Liver (tissue), 9 donors: ENCODE measurements around the gene STXBP6. TPM values are rescaled to one million over a fixed set of nuclear protein-coding genes. Genes with fewer than 3 reads are reported as not detected.

Experiments
- DNase-seq: peaks from one replicate; pipeline ENCODE4 v3.0.0-alpha.2; 2017; ENCODE audit warnings: low spot score
- H3K27ac ChIP-seq, 2 donors: one replicate each; pipeline ENCODE4 v1.7.0; 2013; ENCODE audit warnings: inconsistent platforms in 2 of 2, low read length in 2 of 2, control low read depth in 1 of 2, low read depth in 1 of 2, mild to moderate bottlenecking in 1 of 2
- H3K27me3 ChIP-seq, 4 donors: one replicate each; pipeline versions ENCODE4 v1.6.1 to v1.7.0; 2013; ENCODE audit warnings: low read length in 3 of 4, inconsistent platforms in 1 of 4, mild to moderate bottlenecking in 1 of 4, moderate library complexity in 1 of 4; ENCODE audit not compliant: control insufficient read depth in 4 of 4, insufficient read depth in 4 of 4
- H3K36me3 ChIP-seq, 4 donors: one replicate each; pipeline versions ENCODE4 v1.6.1 to v1.7.0; 2013; ENCODE audit warnings: low read length in 3 of 4, mild to moderate bottlenecking in 3 of 4, low read depth in 1 of 4, moderate library complexity in 1 of 4; ENCODE audit not compliant: control insufficient read depth in 4 of 4, insufficient read depth in 3 of 4
- H3K4me1 ChIP-seq, 4 donors: one replicate each; pipeline versions ENCODE4 v1.6.1 to v1.7.0; 2013; ENCODE audit warnings: low read length in 3 of 4, mild to moderate bottlenecking in 3 of 4, moderate library complexity in 1 of 4; ENCODE audit not compliant: control insufficient read depth in 4 of 4, insufficient read depth in 4 of 4
- H3K4me3 ChIP-seq, 3 donors: one replicate each; pipeline versions ENCODE4 v1.6.1 to v1.7.0; 2013; ENCODE audit warnings: low read length in 3 of 3, control low read depth in 1 of 3, low read depth in 1 of 3, mild to moderate bottlenecking in 1 of 3
- H3K9ac ChIP-seq, 2 donors: one replicate each; pipeline ENCODE4 v1.7.0; 2013; ENCODE audit warnings: low read length in 2 of 2, mild to moderate bottlenecking in 2 of 2, moderate library complexity in 2 of 2, control low read depth in 1 of 2, low read depth in 1 of 2
- H3K9me3 ChIP-seq, 4 donors: one replicate each; pipeline versions ENCODE4 v1.6.1 to v1.7.0; 2013; ENCODE audit warnings: low read length in 3 of 4; ENCODE audit not compliant: control insufficient read depth in 4 of 4
- EGR1 ChIP-seq, 2 donors: IDR thresholded peaks; 2 replicates each; pipeline ENCODE4 v1.6.1; 2016 to 2018; ENCODE audit warnings: antibody characterized with exemption in 2 of 2, low read depth in 2 of 2
- FOXA1 ChIP-seq: IDR thresholded peaks from 2 replicates; pipeline ENCODE4 v1.6.1; 2016; ENCODE audit warnings: antibody characterized with exemption
- FOXA2 ChIP-seq: IDR thresholded peaks from 2 replicates; pipeline ENCODE4 v1.6.1; 2016; ENCODE audit warnings: antibody characterized with exemption
- GABPA ChIP-seq, 2 donors: IDR thresholded peaks in 1 of 2; conservative IDR thresholded peaks in 1 of 2; 2 replicates each; pipeline ENCODE4 v1.6.1; 2016; ENCODE audit warnings: antibody characterized with exemption in 2 of 2, mild to moderate bottlenecking in 1 of 2, moderate library complexity in 1 of 2
- HNF4A ChIP-seq, 2 donors: conservative IDR thresholded peaks; 2 replicates each; pipeline ENCODE4 v1.6.1; 2016; ENCODE audit warnings: antibody characterized with exemption in 2 of 2, mild to moderate bottlenecking in 2 of 2
- NR2F2 ChIP-seq: IDR thresholded peaks from 2 replicates; pipeline ENCODE4 v1.6.1; 2016; ENCODE audit warnings: antibody characterized with exemption
- RAD21 ChIP-seq, 2 donors: IDR thresholded peaks; 2 replicates each; pipeline ENCODE4 v1.6.1; 2016; ENCODE audit warnings: antibody characterized with exemption in 2 of 2, mild to moderate bottlenecking in 2 of 2
- REST ChIP-seq: IDR thresholded peaks from 2 replicates; pipeline ENCODE4 v1.6.1; 2016; ENCODE audit warnings: antibody characterized with exemption, mild to moderate bottlenecking
- RXRA ChIP-seq, 2 donors: IDR thresholded peaks; 2 replicates each; pipeline ENCODE4 v1.6.1; 2017 to 2018; ENCODE audit warnings: antibody characterized with exemption in 2 of 2, mild to moderate bottlenecking in 1 of 2
- SP1 ChIP-seq: IDR thresholded peaks from 2 replicates; pipeline ENCODE4 v1.6.1; 2018; ENCODE audit warnings: antibody characterized with exemption, mild to moderate bottlenecking
- TAF1 ChIP-seq: conservative IDR thresholded peaks from 2 replicates; pipeline ENCODE4 v1.6.1; 2016; ENCODE audit warnings: antibody characterized with exemption, mild to moderate bottlenecking
- YY1 ChIP-seq: IDR thresholded peaks from 2 replicates; pipeline ENCODE4 v1.6.1; 2016; ENCODE audit warnings: antibody characterized with exemption, mild to moderate bottlenecking
- WGBS: extraction: QIAGEN DNeasy Blood & Tissue Kit; methylation state at CpG from one replicate; pipeline ENCODE4 v1.1.7; 2013; 5-methylcytosine and 5-hydroxymethylcytosine counted together
- polyA plus RNA-seq, 2 donors: library from polyadenylated mRNA; stranded (reverse) in 1 of 2; unstranded in 1 of 2; fragments of 200-250 nt in 1 of 2; fragments of >200 nt in 1 of 2; fragmentation: Nextera tagmentation in 1 of 2; extraction: Ambion mirVana in 1 of 2; gene quantifications; one replicate each; pipeline versions ENCODE4 v1.2.1 to v1.2.3, GENCODE V29; 2013 to 2015
- total RNA-seq, 2 donors: library from RNA; depleted of rRNA; stranded (reverse); fragments of >200 nt; gene quantifications; one replicate each; pipeline ENCODE4 v1.2.3, GENCODE V29; 2014
- TF ChIP-seq, protein P1 (sequence below): IDR thresholded peaks from 2 replicates; pipeline ENCODE4 v1.6.1; 2016; ENCODE audit warnings: antibody characterized with exemption
- TF ChIP-seq, protein P2 (sequence below): IDR thresholded peaks from 2 replicates; pipeline ENCODE4 v1.6.1; 2016; ENCODE audit warnings: antibody characterized with exemption
- TF ChIP-seq, protein P3 (sequence below): fragments of 150-350 bp; IDR thresholded peaks from 2 replicates; pipeline ENCODE4 v1.5.1; 2017; ENCODE audit warnings: improper control_type of control experiment, low read depth, low read length; ENCODE audit not compliant: missing input control
- donor health status: healthy.
- donor health status: healthy.
- donor health status: healthy.
- donor health status: healthy.
- donor health status: healthy.

STXBP6 gene
- total and polyA plus RNA-seq, 4 donors, result 1.4 to 3.8 (median 1.8) TPM

DNA sequence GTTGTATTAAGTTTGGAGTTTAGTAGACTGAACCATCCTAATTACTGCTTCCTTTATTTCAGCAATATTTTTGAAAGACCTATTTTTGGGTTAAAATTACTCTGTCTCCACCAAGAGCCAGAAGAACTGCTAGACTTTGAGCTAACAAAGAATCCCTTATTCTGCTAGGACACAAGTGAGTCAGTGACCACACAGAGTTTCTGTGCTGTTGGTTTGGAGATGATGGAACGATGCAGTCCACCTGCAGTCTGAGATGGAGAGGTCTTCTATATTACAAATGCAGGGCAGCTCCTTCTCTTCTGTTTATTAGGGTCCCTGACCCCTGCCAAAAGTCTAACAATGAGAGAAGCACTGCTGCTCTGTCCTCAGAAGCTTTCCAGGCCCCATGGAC is 6.7 kb upstream of the STXBP6 start:
- TF ChIP-seq GABPA (IDR thresholded peaks at IDR 0.05 in 1 of 2, conservative IDR thresholded peaks at IDR 0.05 in 1 of 2) (no peak), SP1 (no peak), FOXA2 (no peak), YY1 (no peak), REST (no peak), RXRA (IDR thresholded peaks at IDR 0.05) (no peak), HNF4A (conservative IDR thresholded peaks at IDR 0.05) (no peak), NR2F2 (no peak), EGR1 (IDR thresholded peaks at IDR 0.05; ENCODE audit: low read depth in 2 of 2) (no peak), FOXA1 (no peak)
- TF ChIP-seq, protein P1, sequence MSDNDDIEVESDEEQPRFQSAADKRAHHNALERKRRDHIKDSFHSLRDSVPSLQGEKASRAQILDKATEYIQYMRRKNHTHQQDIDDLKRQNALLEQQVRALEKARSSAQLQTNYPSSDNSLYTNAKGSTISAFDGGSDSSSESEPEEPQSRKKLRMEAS, result no peak
- TF ChIP-seq, protein P2, sequence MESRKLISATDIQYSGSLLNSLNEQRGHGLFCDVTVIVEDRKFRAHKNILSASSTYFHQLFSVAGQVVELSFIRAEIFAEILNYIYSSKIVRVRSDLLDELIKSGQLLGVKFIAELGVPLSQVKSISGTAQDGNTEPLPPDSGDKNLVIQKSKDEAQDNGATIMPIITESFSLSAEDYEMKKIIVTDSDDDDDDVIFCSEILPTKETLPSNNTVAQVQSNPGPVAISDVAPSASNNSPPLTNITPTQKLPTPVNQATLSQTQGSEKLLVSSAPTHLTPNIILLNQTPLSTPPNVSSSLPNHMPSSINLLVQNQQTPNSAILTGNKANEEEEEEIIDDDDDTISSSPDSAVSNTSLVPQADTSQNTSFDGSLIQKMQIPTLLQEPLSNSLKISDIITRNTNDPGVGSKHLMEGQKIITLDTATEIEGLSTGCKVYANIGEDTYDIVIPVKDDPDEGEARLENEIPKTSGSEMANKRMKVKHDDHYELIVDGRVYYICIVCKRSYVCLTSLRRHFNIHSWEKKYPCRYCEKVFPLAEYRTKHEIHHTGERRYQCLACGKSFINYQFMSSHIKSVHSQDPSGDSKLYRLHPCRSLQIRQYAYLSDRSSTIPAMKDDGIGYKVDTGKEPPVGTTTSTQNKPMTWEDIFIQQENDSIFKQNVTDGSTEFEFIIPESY, result no peak
- TF ChIP-seq, protein P3, sequence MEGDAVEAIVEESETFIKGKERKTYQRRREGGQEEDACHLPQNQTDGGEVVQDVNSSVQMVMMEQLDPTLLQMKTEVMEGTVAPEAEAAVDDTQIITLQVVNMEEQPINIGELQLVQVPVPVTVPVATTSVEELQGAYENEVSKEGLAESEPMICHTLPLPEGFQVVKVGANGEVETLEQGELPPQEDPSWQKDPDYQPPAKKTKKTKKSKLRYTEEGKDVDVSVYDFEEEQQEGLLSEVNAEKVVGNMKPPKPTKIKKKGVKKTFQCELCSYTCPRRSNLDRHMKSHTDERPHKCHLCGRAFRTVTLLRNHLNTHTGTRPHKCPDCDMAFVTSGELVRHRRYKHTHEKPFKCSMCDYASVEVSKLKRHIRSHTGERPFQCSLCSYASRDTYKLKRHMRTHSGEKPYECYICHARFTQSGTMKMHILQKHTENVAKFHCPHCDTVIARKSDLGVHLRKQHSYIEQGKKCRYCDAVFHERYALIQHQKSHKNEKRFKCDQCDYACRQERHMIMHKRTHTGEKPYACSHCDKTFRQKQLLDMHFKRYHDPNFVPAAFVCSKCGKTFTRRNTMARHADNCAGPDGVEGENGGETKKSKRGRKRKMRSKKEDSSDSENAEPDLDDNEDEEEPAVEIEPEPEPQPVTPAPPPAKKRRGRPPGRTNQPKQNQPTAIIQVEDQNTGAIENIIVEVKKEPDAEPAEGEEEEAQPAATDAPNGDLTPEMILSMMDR, result no peak
- no peak overlapping the region for H3K9ac ChIP-seq
- H3K36me3 ChIP-seq, result no peaks in the 10 kb centered on the region
- no peak overlapping the region for H3K4me3 ChIP-seq
- no peaks in the 10 kb centered on the region for H3K9me3 ChIP-seq
- no peaks in the 10 kb centered on the region for H3K27me3 ChIP-seq
- no peaks in the 10 kb centered on the region for H3K4me1 ChIP-seq
- no peak for DNase-seq
- 97% methylated on average over 1 of the region's 1 CpG for WGBS
- H3K27ac ChIP-seq, result no peak overlapping the region

DNA sequence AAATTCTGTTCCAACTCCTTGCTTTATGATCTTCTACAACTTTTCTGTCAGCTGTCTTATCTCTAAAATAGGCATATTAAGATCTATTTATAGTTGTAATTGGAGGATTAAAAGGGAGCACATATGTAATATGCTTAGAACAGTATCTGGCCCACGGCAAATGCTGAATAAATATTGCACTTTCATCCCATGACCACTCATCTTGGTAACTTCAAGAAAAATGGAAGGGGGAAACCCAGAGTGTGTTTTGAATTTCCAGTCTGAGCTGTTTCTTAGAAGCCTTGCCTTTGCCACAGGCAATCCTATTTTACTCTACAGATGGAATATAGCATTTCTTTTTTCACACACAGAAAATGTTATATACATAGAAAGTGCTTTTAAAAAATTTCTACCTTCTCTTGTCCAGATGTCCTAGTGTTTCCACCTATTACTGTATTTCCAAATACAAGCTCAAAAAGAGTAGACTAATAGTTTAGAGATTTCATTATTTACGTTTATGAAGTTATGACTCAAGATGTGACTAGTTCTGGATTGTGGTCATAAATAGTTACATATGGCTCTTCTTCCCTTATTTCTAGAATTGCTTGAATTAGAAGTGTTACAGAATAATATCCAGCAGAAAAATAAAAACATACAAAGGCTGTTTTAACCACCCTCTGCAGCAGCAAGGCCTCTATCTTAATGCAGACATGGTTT is 6.2 kb upstream of the STXBP6 start:
- H3K36me3 ChIP-seq, result no peaks in the 10 kb centered on the region
- H3K4me1 ChIP-seq, result no peaks in the 10 kb centered on the region
- H3K9me3 ChIP-seq, result no peaks in the 10 kb centered on the region
- no peak overlapping the region for H3K27ac ChIP-seq
- no peaks in the 10 kb centered on the region for H3K27me3 ChIP-seq
- 80% methylated on average over 2 of the region's 2 CpGs for WGBS
- H3K4me3 ChIP-seq, result no peak overlapping the region
- DNase-seq, result no peak
- H3K9ac ChIP-seq, result no peak overlapping the region
- no peak for TF ChIP-seq RAD21 (IDR thresholded peaks at IDR 0.05)
- no peak for TF ChIP-seq REST
- TF ChIP-seq FOXA2, result no peak
- no peak for TF ChIP-seq TAF1
- TF ChIP-seq, protein P2, result no peak
- TF ChIP-seq YY1, result no peak
- TF ChIP-seq FOXA1, result no peak
- TF ChIP-seq, protein P1, result no peak
